Measurements from ENCODE around the gene TOB1. TPM values are rescaled to one million over a fixed set of nuclear protein-coding genes. Genes with fewer than 3 reads are reported as not detected.

Gene TOB1
- total RNA-seq (2014; rRNA removed; shearing (Covaris generic)) (12.1 and 15.3 TPM in 2 replicates), polyA plus RNA-seq (2016; fragmentation: Nextera tagmentation; extraction: Ambion mirVana) (41.2 and 46.9 TPM in 2 replicates)
- long read RNA-seq, partial matches to known transcripts, result 10 of 13 reads
- long read RNA-seq, other reads (novel, unspliced or antisense), result 0 of 13 reads

GRCh38 chr17:50866261-50866949, at the start of gene TOB1:
TSS of gene TOB1 (minus strand) at chr17:50866354. CDS start at chr17:50864017, 2,337 bp downstream.
- H3K27me3 ChIP-seq (ENCODE audit: insufficient read depth), result no peaks in the 10 kb centered on the region
- no peaks in the 10 kb centered on the region for H3K9me2 ChIP-seq (ENCODE audit: insufficient read depth)
- 0 out of 4 replicates have a peak, but pooled peaks of 1 of the 2 experiments have one; percentile 0 for TF ChIP-seq CTCF (conservative IDR thresholded peaks at IDR 0.05; ENCODE audit: low read depth in 2 of 2)
- TF ChIP-seq ETS1 (IDR thresholded peaks at IDR 0.05), result no peak
- peak; percentile 93 for TF ChIP-seq CREB1 (CRISPR knock-in tag; IDR thresholded peaks at IDR 0.05; ENCODE audit: low read depth)
- peak; percentile 98 for TF ChIP-seq POLR2AphosphoS5 (IDR thresholded peaks at IDR 0.05; ENCODE audit: low read depth)
- Mint-ChIP-seq H3K4me3 (peak within 1 kb of the TSS; percentile 98), H3K36me3 (ENCODE audit: low read depth) (peaks cover 20% of the 10 kb centered on the region), H3K27ac (peak within 1 kb of the TSS; percentile 100), H3K27me3 (ENCODE audit: insufficient read depth, low read depth, poor library complexity) (peaks cover 19% of the 10 kb centered on the region), H3K4me1 (peaks cover 32% of the 10 kb centered on the region), H3K9me3 (no peaks in the 10 kb centered on the region; the same call in 2 of the 3 replicates)
- H3K4me2 ChIP-seq, result peak within 1 kb of the TSS; percentile 93
- peak within 1 kb of the TSS; percentile 99 for H3K27ac ChIP-seq (ENCODE audit: low read depth)
- H4K20me1 ChIP-seq (replicated peaks; ENCODE audit: insufficient read depth), result peaks cover 15% of the 10 kb centered on the region; the same call in 1 of the 2 replicates
- peaks cover 4% of the 10 kb centered on the region; the same call in 1 of the 2 replicates for H3F3A ChIP-seq (replicated peaks; ENCODE audit: low read depth)
- H3K36me3 ChIP-seq (ENCODE audit: insufficient read depth), result peaks cover 6% of the 10 kb centered on the region; the same call in 1 of the 2 replicates
- DNase-seq (ENCODE audit: low spot score) (peak; percentile 97), ATAC-seq (peak; percentile 77)
- H3K4me1 ChIP-seq (ENCODE audit: insufficient read depth), result peaks cover 17% of the 10 kb centered on the region; the same call in 1 of the 2 replicates
- H2AFZ ChIP-seq, result peak within 1 kb of the TSS; percentile 86; the same call in 1 of the 2 replicates
- H3K4me3 ChIP-seq, result peak within 1 kb of the TSS; percentile 80
- H3K79me2 ChIP-seq (replicated peaks; ENCODE audit: insufficient read depth), result peaks cover 32% of the 10 kb centered on the region

GRCh38 chr17:50914505-50915063, 48.4 kb upstream of the TOB1 start:
- H4K20me1 ChIP-seq (replicated peaks; ENCODE audit: insufficient read depth), result no peaks in the 10 kb centered on the region
- DNase-seq (ENCODE audit: low spot score) (peak; percentile 25), ATAC-seq (no peak)
- Mint-ChIP-seq H3K36me3 (ENCODE audit: low read depth) (no peaks in the 10 kb centered on the region), H3K27me3 (ENCODE audit: insufficient read depth, low read depth, poor library complexity) (peaks cover 16% of the 10 kb centered on the region), H3K27ac (no peak overlapping the region), H3K4me3 (no peak overlapping the region), H3K4me1 (peaks cover 57% of the 10 kb centered on the region), H3K9me3 (no peaks in the 10 kb centered on the region)
- H3K36me3 ChIP-seq (ENCODE audit: insufficient read depth), result no peaks in the 10 kb centered on the region
- H3F3A ChIP-seq (replicated peaks; ENCODE audit: low read depth), result no peaks in the 10 kb centered on the region
- H3K79me2 ChIP-seq (replicated peaks; ENCODE audit: insufficient read depth), result no peaks in the 10 kb centered on the region
- no peak overlapping the region for H2AFZ ChIP-seq
- peaks cover 23% of the 10 kb centered on the region for H3K4me1 ChIP-seq (ENCODE audit: insufficient read depth)
- no peak overlapping the region for H3K4me3 ChIP-seq
- no peak overlapping the region for H3K27ac ChIP-seq (ENCODE audit: low read depth)
- H3K27me3 ChIP-seq (ENCODE audit: insufficient read depth), result no peaks in the 10 kb centered on the region
- H3K9me2 ChIP-seq (ENCODE audit: insufficient read depth), result no peaks in the 10 kb centered on the region
- no peak overlapping the region for H3K4me2 ChIP-seq
- TF ChIP-seq ZNF462 (CRISPR knock-in tag; IDR thresholded peaks at IDR 0.05) (no peak), EZH2phosphoT487 (IDR thresholded peaks at IDR 0.05; ENCODE audit: unreplicated experiment) (no peak)
